RCC 7860 (cell line): Measurements from ENCODE around the gene BRAP.
A peak's percentile ranks its signal among the peaks of the same experiment; 100 is the strongest.
"Not testable (repeated sequence)": the region's sequence is repeated elsewhere in the genome, so short reads cannot be mapped to it uniquely, and the experiment has no call there.

Experiments
- DNase-seq: peaks from one replicate; pipeline ENCODE4 v3.0.0-alpha.2; 2015; ENCODE audit warnings: low spot score
- FAIRE-seq: peaks from 2 replicates; lab custom pipeline; 2012; peaks lifted over from hg19 to GRCh38; lab: Jason Lieb, UNC

BRAP gene

DNA sequence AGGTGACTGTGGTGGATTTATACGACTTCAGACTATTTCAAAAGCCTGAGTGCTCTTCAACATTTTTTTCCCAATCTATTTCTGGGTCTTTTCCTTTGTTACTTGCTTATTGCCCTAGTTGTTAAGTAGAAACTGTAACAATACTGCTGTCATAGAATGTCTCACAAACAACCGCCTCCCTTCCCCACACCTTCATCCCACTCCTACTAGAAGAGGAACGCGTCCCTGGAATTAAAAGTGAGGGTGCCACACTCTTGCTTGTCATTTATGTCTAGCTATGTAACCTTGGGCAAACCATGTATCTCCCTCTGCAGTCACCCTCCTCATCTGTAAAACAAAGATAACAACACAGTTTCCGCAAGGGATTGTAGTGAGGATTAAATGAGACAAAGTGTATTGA, 8.6 kb downstream of the BRAP start:
- DNase-seq (no peak), FAIRE-seq (no peak)

DNA sequence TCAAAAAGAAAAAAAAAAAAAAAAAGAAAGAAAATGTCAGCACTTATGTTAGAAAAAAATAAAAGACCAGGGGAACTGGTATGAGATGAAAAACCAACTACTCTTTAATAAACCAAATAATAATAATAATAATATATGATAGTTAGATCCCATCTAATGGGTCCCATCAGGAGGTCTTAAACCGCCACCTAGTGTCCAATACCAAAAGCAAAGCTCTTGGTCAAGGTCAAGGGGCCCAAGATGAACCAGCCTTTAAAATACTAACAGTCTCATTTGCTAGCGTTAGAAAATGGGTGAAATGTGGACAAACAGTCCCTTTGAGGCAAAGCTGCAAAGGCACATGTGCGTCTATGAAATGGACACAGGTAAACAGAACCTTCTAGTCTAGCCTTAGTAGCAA, 12.3 kb downstream of the BRAP start:
- FAIRE-seq (no peak), DNase-seq (no peak)

DNA sequence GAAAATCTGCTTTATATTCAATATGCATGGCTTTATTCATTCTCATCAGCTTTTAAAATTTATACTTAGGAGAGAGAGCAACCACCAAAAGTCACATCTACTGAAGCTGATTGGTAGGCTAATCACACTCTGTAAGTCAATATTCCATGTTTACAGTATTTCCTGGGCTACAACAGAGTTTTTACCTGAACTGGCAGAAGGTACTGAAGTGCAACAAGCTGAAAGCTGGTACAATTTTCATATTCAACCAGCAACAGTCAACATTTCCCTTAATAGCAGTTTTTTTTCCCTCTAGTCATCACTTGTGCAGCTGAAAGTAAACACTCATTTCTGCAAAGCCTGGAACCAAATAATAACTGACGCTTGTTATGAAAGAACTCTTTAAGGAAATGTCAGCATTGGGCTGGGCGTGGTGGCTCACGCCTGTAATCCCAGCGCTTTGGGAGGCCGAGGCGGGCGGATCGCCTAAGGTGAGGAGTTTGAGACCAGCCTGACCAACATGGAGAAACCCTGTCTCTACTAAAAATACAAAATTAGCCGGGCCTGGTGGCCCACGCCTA, 12.9 kb downstream of the BRAP start:
- no peak for DNase-seq
- FAIRE-seq = no peak

DNA sequence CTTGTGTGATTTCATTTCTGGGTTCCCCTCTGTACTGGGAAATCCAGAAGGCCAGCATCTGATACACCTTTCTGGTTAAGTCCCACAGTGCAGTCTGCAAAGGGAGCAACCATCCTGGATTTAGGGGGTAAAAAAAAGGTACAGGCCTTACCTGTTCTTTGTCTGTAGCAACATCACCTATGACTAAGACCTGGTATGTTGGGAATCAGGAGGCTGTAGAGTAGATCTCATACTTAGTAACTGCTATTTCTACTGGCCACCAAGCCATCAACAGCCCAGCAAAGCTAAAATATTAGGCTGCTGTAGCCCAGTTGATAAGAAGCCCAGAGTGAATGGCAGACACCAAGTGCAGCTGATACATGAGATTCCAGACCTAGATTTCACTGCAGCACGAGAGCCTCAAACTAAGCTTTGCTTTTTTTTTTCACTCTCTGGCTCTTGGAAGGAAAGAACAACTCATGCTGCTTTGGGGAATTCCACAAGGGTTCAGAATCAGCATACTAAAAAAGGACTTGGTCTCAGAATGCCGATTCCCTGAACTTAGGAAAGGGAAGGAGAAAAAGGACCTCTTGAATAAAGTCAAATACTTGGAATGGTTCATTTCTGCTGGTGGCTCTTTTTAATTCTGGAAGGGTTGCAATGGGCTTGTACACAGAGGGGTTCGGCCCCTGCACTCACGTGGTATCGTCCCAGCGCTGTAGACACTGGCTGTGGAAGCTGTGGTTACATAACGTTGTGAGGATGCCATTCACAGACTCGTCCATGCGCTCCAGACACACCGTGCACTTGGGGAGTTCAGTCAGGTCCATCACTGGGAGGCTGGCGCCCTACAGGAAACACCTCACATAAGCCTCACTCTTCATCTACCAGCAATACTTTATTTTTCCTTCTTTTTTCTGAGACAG, 20.5 kb downstream of the BRAP start:
- DNase-seq = no peak
- FAIRE-seq = no peak

DNA sequence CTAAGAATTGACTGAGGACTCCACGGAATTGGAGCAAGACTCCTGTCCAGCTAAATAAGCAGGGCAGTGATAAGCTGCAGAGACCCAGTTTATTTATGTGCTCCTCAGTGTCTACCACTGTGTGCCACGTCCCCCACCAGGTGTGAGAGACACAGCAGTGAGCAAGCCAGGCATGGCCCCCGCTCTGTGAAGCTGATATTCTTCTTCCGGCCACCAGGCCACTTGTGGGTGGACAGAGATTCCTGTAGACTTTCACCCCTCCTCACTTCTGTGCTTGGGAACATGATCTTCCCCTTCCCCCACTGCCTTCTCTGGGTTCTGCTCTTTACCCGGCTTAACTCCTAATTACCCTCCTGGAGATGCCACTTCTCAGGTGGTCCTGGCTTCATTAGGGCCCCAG, 21.3 kb downstream of the BRAP start:
- no peak for DNase-seq
- FAIRE-seq = no peak

DNA sequence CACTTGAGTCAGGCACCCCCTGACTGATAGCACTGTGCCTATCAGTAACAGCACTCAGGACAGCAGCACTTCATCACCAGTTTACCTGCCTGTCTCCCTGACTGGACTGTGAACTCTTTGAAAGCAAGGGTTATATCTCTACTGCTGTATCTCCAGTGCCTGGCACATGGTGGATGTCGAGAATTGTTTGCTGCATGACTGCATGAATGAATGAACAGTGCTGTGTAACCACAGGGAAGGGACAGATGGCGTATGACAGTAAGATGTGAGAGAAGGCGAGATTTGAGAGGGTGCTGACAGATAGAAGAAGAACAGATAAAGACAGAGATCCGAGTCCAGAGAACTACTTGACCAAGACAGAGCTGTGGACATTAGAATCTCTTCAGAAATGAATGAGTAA, 29.7 kb downstream of the BRAP start:
- FAIRE-seq = no peak

DNA sequence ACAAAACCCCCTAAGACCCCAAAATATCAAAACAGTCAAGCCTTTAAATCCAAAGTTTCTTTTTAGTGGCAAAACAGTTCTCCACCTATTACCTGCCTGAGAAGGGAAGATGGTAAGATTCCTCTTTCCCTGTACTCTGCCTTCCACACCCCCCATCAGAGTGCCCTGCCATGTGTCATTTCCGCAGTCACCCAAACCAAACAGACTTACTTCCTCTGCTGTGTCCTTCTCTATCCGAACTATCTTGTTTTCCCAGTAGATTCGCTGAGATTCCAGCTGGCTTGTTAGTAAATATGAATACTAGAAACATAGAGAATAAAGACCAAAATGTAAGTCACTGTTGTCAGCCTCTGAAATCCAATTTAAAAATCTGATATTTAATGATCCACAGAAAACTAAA, 30.4 kb downstream of the BRAP start:
- DNase-seq (no peak), FAIRE-seq (no peak)

More for the DNA sequence above, 29.7 kb downstream of the BRAP start:
- DNase-seq = no peak

DNA sequence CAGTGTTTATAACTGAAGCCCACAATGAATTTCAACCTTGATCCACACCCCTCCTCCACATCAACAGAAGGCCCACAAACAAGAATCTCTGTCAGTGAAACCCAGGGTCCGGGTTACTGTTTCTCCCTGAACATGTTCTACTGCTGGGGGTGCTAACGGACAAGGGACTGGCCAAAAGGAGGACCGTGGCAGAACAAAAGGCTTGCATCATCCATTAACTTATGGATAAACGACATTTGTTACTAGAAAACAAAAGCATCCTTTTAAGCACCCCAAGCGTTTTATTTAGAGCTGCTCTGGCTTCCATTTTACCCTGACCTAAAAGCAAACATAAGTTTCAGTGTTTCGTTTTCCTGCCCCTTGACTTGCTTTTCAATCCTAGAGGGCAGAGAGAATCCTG, 32.2 kb downstream of the BRAP start:
- DNase-seq = no peak
- FAIRE-seq = no peak

DNA sequence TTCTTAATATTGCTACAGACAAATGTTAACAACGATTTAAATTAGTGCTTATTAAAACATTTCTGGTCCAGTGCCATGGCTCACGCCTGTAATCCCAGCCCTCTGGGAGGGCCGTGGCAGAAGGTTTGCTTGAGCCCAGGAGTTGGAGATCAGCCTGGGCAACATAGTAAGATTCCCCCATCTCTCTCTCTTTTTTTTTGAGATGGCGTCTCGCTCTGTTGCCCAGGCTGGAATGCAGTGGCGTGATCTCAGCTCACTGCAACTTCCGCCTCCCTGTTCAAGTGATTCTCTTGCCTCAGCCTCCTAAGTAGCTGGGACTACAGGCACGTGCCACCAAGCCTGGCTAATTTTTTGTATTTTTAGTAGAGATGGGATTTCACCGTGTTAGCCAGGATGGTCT, 33.2 kb downstream of the BRAP start:
- DNase-seq, FAIRE-seq: not testable (repeated sequence)

DNA sequence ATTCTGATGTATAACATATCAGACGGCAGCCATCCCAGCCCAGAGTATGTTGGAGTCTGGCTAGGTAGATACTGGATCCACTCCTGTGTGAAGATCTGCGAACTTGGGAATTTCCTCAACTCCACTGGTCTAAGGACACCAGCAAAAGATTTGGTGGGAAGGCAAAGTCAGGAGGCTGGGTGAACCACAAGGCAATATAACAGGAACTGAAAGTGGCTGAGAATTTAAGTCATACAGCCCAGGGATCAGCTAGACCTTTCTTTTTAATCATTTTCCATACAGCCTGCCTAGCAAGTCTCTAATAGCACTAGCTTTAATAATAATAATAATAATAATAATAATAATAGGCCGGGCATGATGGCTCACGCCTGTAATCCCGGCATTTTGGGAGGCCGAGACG, 34.8 kb downstream of the BRAP start:
- DNase-seq (no peak), FAIRE-seq (no peak)

DNA sequence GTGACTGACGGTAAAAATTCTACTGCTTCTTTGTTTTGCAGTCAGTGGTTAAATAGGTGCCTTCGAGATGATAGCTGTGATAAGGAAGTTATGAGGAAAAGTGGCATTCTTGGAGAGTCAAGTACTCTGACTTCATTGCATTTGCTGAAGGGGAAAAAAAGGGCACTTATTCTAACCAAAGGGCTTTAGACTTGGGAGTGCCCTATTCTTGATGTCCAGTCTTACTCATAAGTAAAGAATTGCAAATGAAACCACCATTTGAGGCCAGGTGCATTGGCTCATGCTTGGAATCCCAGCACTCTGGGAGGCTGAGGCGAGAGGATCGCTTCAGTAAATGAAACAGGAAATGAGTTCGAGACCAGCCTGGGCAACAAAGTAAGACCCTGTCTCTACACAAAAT, 40.3 kb downstream of the BRAP start:
- FAIRE-seq (no peak), DNase-seq (peak; percentile 55)

DNA sequence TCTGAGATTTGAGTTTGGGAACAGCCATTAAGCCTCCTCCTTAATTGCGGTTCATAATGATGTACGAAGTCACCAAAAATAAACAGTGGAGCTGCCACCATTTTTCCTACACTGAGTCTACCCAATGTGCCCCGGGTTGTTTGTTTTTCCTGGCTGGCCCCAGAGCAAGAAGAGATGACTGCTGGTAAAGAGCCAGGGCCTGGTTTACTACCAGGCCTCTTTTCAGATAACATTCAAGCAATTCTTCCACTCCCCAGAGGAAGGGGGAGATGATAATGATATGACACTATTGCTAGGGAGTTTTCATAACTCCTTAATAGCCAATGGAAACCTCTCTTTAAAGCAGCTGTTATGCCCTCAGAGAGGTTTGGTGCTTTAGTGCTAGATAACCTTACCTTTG, 42.3 kb downstream of the BRAP start:
- FAIRE-seq (no peak), DNase-seq (no peak)

DNA sequence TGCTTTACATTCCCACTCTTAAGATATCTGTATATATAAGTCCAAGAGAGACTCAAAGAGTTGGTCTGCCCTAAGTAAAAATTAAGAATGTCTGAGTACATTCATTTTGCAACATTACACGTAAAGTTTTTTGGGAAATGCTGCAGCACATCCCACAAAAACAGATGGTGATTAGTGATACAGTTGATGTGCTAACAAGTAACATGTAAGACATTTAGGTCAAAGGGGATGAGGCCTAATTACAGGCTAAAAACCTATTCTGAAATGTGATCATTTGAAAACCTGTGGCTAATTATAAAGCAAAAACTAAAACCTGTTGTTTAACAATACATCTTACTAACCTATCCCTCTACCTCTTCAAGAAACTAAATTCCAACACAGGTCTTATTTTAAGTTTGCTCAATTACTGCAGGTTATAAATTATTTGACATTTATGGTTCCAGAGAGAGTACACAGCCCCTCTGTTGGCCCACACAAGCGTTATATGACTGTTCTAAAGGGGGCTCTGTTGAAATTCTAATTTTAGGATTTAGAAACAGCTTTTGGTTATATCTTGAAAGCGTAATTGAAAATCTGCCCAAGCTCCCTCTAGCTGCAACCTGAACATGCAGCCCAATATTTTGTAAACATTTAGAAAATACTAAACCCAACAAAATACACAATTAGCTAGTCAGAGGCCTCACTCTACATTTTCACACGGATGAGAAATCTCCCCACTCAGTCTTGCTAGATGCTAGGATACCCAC, 42.9 kb downstream of the BRAP start:
- DNase-seq (no peak), FAIRE-seq (no peak)

DNA sequence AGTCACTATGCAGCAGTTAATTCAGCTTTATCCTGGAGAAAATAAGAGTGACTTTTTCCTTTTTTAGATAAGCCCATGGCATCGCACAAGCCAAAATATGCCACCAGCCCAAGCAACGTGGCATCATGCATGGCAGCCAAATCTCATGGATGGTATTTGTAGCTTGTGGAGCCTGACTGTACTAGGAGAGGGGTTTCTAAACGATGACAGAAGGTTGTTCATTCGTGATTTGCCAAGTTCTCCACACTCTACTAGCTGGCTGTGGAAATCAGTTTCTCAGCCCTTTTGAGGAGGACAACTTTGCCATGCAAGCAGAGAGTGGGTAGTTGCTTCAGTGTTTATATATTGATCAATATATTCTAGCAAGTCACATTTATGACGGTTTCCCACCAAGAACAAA, 45.2 kb downstream of the BRAP start:
- FAIRE-seq (no peak), DNase-seq (no peak)

DNA sequence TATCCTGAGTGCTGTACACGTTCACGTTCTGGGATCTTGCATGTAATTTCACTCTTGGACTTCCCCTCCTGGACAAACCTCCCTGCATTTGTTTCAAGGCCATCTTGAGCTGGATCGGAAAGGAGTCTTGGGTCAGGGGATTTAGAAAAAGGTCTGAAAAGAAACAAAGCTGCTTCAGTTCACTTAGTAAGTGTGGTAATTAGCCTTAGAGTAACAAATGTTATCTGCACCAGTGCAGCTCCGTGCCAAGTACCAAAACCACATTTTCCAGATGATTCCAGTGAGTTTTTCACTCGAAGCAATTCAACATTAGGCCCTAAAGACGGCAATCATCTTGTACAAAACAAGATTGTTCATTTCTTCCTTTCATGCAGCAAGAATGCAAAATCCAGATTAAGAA, 47.2 kb downstream of the BRAP start:
- FAIRE-seq (no peak), DNase-seq (no peak)

DNA sequence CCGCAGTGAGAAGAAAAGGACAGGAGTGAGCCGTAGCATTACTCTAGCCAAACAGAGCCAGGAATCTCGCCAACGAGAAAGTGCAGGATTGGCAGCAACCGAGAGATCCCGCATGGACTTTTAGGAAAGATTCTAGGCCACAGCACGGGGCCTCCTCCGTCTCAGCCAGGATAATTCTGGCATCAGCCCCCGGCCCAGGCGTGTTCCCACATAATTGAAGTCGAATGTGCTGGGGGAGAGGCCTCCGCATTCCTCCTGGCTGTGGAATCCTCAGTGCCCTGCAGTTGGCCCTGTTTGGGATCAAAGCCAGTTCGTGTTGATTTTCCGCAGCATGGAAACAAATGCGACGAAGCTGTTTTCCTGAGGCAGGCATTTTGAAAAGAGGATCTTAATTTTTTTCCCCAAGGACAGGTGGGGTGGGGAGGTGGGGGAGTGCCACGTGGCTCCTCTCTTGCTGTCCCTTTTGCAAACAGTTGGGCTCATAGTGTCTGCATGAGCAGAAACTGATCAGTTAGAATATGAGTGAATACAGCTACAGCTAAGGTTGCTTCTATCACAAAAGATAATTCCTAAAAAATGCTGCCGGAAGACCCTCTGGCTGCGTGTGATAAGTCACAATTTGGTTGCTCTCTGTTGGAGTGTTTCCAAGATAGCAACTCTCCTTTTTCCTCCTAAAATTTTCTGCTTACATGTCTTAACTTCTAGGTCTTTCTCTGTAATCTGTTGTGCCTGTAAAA, 49.4 kb downstream of the BRAP start:
- DNase-seq (no peak), FAIRE-seq (no peak)

DNA sequence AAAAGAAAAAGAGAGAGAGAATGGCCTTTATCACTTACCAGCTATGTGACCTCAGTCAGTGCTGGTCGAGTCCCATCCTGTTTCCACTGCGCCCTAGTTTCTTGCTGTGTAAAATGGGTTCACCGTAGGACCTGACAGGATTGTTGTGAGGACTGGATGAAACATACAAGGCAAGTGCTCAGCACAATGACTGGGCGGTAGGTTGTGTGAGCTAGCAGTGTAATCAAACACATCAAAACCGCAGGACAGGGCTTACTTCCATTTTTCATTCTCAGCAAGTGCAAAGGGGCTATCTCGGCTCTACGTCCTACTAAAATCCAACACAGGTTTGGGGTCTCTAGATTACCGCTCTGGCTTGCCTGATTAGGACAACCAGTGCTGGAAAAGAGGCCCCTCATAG, 50.2 kb downstream of the BRAP start:
- DNase-seq (no peak), FAIRE-seq (no peak)

DNA sequence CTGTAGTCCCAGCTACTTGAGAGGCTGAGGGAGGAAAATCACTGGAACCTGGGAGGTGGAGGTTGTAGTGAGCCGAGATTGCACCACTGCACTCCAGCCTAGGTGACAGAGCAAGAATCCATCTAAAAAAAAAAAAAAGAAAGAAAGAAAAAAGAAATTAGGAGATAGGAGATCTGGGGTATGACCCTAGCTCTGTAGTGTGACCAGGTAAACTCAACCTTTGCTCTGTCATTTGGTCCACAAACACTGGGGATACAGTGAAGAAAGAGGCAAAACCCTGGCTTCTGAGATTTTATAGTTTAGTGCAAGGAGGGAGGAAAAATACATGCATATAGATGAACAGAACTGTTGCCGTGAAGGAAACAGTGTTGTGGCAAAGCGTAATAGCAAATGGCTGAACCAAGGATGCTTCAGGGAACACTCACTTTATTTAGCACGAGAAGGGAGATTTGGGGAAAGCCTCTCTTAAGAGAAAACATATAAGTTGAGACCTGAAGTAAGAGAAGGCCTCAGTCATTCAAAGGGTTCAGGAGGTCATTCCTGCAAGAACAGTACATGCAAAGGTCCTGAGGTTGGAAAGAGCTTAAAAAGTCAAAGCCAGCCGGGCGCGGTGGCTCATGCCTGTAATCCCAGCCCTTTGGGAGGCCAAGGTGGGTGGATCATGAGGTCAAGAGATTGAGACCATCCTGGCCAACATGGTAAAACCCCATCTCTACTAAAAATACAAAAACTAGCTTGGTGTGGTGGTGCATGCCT, 57.1 kb downstream of the BRAP start:
- FAIRE-seq (no peak), DNase-seq (no peak)

DNA sequence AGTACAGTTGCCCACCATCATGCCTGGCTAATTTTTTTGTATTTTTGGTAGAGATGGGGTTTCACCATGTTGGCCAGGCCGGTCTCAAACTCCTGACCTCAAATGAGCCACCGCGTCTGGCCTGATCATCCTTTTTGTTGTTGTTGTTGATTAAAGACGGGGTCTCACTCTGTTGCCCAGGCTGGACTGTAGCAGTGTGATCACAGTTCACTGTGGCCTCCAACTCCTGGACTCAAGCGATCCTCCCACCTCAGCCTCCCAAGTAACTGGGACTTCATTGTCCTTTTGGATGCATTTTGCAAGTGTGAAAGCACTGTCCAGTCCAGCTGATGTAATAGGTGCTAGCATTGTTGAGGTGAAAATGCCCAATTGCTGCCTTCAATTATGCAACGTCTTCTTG, 59.5 kb downstream of the BRAP start:
- FAIRE-seq (no peak), DNase-seq (no peak)

DNA sequence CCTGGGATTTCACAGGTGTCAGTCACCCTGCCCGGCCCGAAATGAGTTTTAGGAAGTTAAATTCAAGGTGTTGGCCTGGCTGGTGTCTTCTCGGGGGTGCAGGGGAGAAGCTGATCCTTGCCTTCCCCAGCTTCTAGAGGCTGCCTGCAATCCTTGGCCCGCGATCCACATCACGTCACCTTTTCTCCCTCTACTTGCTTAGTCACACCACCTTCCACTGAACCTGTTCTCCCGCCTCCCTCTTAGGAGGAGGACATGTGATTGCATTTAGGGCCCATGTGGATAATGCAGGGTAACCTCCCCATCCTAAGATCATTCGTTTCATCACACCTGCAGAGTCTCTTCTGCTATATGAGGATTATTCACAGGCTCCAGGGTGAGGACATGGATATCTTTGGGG, 61.2 kb downstream of the BRAP start:
- FAIRE-seq (no peak), DNase-seq (no peak)

DNA sequence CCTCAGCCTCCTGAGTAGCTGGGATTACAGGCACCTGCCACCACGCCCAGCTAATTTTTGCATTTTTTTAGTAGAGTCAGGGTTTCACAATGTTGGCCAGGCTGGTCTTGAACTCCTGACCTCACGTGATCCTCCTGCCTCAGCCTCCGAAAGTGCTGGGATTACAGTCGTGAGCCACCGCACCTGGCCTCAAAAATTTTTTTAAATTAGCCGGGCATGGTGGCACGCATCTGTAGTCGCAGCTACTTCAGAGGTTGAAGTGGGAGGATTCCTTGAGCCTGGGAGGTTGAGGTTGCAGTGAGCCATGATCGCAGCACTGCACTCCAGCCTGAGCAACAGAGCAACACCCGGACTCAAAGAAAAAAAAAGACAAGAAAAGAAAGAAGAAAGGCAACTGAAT, 67.9 kb downstream of the BRAP start:
- DNase-seq, FAIRE-seq: not testable (repeated sequence)
